Frontal cortex (tissue), 4 donors: ENCODE measurements around the gene RBFOX2. TPM values are rescaled to one million over a fixed set of nuclear protein-coding genes. Genes with fewer than 3 reads are reported as not detected.
"Not testable (repeated sequence)": the region's sequence is repeated elsewhere in the genome, so short reads cannot be mapped to it uniquely, and the experiment has no call there.

Experiments used
- DNase-seq, 2 donors: peaks; one replicate each; pipeline ENCODE4 v3.0.0; 2012; ENCODE audit warnings: low spot score in 2 of 2
- FAIRE-seq: peaks from 2 replicates; lab custom pipeline; 2012; peaks lifted over from hg19 to GRCh38; lab: Jason Lieb, UNC
- total RNA-seq: library from RNA; depleted of rRNA; stranded (reverse); fragments of >200 nt; gene quantifications from one replicate; pipeline ENCODE4 v1.2.3, GENCODE V29; 2014
- donor health status: control.
- donor health status: control.
- donor health status: control.

RBFOX2 gene
- total RNA-seq, 1 donor from 2014 or later: 390 TPM

DNA sequence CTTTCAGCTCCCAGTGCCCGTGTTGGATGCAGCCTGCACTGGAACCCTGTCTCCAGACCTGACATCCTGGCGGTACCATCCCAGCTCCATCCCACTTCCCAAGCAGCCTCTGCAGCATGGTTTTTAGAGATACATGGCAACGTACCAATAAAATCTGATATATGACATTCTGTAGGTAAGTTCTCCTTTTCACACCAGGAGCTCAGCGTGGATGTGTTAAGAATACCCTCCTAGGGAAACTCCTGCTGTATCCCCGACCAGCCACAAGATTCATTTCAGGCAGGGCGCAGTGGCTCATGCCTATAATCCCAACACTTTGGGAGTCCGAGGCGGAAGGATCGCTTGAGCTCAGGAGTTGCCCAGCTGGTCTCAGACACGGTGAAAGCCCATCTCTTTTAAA lies 295.6 kb downstream of the RBFOX2 start:
- no peak for DNase-seq
- FAIRE-seq: no peak

DNA sequence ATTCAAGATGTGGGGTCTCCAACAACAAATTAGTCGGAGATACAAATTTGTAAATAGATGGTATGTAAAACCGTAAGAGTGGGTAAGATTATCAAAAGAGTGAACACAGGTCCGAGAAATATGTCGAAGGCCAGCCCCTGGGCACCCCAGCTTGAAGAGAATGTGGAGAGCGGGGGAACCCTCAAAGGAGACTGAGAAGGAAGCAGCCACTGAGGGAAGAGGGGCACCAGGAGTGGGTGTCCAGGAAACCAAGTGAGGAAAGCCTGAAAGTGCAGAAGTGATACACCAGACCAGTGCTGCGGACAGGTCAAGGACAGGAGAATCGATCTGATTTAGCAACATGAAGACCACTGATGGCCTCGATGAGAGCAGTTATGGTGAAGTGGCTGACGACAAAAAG lies 296.5 kb downstream of the RBFOX2 start:
- DNase-seq (no peak), FAIRE-seq (no peak)

- DNase-seq (no peak), FAIRE-seq (no peak)
These were observed 297.3 kb downstream of the RBFOX2 start for GRCh38 chr22:35731321-35731720.

DNA sequence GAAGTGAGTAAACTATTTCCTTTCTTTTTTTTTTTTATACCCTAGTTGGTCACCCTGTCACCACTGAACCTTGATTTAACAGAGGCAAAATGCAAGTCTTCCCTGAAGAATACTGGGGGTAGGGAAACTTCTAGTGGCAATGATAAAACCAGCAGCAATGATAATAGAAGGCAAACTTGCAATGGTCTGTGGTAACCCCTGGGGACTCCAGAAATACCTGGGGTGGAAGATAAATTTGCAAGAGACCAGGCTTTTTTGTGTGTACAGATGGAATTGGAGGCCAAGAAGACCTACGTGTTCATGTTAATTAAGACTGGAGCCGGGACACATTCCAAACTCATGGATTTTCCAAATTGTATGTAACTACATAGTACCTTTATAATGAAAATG lies 299.3 kb downstream of the RBFOX2 start:
- FAIRE-seq: no peak

GRCh38 chr22:35728639-35729308 lies 299.9 kb downstream of the RBFOX2 start:
- FAIRE-seq: no peak
- DNase-seq: no peak

More for the DNA sequence above, 299.3 kb downstream of the RBFOX2 start:
- DNase-seq: no peak

DNA sequence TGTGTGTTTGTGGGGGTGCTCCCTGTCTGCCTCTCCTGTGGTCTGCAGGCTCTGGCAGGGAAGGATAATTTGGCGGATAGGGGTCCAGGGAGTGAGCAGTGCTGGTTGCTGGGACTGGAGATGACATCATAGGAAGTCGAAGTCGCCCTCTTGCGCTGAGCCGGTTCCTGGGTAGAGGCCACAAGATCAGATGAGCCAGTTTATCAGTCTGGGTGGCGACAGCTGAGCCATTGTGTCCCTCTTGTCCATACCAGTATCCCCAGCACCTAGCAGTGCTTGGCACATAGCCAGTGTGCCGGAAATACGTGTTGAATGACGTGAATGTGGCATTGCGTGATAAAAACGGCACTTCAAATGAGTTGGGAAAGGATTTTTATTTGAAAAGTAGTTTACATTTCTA lies 301.2 kb downstream of the RBFOX2 start:
- FAIRE-seq (no peak), DNase-seq (no peak)

DNA sequence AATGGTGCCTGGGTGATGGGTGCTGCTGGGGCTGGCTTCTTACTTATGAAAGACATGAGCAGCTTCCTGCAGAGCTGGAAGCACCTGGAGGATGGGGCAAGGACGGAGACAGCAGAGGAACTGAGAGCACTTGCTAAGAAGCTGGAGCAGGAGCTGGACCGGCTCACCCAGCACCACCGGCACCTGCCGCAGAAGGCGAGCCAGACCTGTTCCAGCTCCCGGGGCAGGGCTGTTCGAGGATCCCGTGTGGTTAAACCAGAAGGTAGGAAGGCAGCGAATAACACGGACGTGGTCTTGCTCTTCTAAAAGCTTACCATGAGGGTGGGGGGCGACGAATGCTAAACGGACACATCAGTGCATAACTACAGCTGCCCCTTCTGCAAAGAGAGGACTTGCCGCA lies 301.7 kb downstream of the RBFOX2 start:
- DNase-seq (no peak), FAIRE-seq (no peak)

DNA sequence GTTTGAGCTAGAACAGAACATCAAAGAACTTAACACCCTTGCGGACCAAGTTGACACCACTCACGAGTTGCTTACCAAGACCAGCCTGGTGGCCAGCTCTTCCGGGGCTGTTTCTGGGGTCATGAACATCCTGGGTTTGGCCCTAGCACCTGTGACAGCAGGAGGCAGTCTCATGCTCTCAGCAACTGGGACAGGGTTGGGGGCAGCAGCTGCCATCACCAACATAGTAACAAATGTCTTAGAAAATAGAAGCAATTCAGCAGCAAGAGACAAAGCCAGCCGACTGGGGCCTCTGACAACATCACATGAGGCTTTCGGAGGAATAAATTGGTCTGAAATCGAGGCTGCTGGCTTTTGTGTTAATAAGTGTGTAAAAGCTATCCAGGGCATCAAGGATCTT lies 302.2 kb downstream of the RBFOX2 start:
- DNase-seq: no peak
- no peak for FAIRE-seq

DNA sequence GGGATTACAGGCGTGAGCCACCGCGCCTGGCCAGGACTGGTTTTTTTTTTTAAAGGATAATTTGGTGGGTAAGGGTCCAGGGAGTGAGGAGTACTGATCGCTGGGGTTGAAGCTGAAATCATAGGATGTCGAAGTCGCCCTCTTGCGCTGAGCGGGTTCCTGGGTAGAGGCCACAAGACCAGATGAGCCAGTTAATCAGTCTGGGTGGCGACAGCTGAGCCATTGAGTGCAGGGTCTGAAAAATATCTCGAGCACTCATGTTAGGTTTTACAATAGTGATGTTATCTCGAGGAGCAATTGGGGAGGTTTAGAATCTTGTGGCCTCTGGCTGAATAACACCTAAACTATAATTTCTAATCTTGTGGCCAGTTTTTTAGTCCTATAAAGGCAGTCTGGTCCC lies 303.1 kb downstream of the RBFOX2 start:
- no peak for FAIRE-seq
- no peak for DNase-seq

DNA sequence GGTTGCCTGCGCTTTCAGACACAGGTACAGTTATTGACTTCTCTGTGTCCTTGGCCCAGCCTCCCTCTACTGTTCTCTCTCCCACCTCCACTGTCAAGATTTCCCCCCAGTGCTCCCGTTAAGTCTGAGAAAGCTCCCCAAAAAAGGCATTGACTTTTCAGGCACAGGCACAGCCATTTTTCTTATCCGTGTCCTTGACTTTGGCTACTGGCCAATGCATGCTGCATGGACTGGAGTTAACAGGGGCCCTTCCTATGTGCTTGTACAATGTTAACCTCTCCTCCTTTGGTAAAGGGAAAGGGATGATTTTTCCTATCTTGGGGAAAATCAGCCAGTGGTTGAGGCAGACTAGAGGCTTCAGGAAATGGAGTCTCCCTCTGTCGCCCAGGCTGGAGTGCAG lies 306.7 kb downstream of the RBFOX2 start:
- no peak for DNase-seq
- no peak for FAIRE-seq

DNA sequence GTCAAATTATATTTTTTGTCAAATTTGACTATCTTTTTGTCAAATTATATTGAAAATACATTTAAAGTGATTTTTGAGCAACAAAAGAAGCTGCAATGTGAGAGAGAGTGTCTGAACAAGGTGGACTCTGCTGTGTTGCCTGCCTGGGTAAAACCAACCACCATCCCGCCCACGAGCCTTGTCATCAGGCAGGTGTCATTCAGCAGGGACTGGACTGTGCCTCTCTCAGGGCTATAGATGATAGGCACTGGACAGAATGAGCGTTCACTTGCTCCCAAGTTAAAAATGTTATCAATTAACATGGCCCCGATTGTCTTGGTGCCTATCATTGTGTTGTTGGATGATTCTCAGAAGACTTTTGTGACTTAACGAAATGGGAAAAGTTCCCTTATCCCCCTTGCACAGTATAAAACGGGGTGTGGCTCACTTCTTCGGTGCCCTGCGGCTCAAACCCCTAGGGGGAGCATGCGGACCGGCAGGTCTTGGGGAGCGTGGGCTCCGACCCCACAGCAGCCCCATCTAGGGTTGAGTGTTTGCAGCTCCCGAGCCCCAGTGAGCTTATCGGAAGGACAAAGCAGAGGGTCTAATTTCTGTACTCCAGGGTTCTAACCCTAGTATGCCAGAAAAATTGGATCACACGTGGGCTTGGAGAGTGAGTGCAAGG lies 309.3 kb downstream of the RBFOX2 start:
- DNase-seq (no peak), FAIRE-seq (no peak)

DNA sequence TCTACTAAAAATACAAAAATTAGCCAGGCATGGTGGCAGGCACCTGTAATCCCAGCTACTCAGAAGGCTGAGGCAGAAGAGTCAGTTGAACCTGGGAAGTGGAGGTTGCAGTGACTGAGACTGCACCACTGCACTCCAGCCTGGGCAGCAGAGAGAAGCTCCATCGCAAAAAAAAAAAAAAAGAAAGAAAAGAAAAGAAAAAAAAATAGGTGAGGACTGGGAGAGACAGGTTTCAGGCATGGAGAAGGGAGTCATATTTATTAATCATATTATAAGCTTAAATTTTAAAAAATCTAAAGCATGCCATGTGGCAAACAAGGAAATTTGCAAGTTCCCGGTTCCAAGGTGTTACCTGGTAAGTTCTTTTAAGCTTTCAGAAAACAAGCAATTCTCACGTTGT lies 311.1 kb downstream of the RBFOX2 start, which contains the start of gene APOL5:
Gene APOL5 (plus strand): TSS at position 301 of the 400 bp plus-strand sequence. CDS start 0 bp downstream, at position 301.
- FAIRE-seq (no peak), DNase-seq (no peak)

GRCh38 chr22:35712672-35713071 lies 316.0 kb downstream of the RBFOX2 start:
- DNase-seq: no peak
- FAIRE-seq: no peak

- FAIRE-seq (no peak), DNase-seq (no peak)
These were observed 317.3 kb downstream of the RBFOX2 start for GRCh38 chr22:35711336-35711735.

GRCh38 chr22:35708917-35709316 lies 319.7 kb downstream of the RBFOX2 start:
- no peak for DNase-seq
- no peak for FAIRE-seq

DNA sequence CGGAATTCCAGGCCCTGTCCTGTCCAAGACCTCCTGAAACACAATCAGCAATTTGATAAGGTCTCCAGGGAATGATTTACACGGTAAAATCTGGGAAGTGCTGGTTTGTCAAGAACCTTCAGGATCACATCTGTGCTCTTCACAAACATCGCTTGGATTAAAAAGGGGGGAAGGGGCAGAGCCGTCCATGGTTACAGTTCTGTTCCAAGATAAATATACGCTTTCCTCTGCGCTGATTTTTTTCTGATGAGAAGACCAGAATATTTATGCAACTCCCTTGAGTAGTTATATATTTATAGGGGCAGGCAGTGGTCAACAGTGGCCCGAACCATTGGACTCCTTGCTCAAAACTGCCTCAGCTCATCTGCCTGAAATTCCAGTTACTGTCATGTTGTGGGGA lies 320.2 kb downstream of the RBFOX2 start:
- FAIRE-seq: no peak
- DNase-seq: no peak

DNA sequence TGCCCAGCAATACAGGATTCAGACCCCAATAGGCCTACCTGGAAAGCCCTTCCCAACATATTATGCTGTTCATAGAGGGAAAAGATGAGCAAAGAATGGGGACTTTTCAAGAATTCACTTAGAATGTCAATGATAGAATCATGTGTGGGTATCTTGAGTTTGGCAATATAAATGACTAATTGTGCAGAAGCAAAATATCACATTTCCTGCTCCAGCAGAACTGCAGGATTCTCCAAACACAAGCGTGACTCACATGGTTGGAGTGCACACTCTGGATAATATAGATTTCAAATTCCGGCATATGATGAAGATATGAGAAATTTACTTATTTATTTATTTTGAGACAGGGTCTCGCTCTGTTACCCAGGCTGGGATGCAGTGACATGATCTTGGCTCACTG lies 323.5 kb downstream of the RBFOX2 start:
- DNase-seq (no peak), FAIRE-seq (no peak)

DNA sequence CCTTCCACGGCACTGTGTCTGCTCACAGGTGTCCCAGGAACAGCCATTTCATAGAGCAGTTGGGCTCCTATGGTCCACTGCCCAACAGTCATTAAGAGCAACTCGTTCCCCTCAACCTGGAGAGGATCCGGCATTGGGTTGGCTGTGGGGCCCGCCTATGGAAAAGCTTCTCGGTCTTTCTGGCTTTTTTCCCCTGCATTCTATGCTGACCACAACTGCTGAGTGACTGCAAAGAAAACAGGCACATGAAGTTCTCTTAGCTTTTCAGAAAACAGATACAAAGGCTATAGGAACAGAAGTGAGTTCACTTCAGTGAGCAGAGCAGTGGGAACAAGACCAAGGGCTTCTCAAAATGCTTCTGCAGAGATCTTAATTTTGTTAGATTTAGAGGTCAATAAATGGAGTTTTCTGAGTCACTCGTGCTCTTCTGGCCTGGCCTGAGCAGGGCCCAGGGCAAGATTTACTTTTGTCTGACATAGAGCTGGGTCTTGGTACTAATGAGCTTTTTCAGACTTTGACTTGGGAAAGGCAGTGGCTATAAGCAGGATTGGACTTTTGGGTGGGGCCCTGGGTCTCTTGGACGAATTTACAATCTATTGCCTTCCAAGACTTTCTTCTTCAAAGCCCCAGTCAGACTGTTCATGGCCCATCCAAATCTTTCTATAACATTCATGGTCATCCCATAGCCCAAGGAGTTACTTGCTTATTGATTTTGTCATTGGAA lies 324.6 kb downstream of the RBFOX2 start:
- DNase-seq: no peak
- FAIRE-seq: no peak

DNA sequence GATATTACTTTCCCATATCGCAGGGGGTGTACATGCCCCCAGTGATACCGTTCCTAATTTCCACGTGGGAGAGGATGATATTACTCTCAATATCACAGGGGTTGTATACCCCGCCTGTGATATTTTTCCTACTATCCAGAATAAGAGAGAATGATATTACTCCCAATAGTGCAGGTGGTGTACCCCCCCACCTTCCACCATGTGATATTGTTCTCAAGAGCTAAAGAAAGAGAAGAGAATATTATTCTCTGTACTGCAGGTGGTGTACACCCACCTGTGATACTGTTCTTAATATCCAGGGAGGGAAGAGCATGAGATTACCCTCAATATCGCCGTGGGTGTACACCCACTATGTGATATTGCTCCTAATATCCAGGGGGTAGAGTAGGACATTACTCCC lies 328.8 kb downstream of the RBFOX2 start:
- not testable (repeated sequence) for DNase-seq, FAIRE-seq

DNA sequence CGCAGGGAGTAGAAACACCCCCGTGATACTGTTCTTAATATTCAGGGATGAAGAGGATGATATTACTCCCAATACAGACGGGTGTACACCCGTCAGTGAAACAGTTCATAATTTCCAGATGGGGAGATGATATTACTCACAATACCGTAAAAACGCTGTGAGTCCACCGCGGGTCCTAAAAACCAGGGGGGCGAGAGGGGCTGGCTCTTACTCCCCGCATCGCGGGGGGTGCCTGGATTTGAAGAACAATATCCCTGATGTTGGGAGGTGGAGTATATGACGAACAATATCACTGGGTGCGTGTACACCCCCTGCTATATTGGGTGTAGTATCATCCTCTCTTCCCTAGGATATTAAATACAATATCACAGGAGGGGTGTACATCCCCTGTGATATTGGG lies 331.5 kb downstream of the RBFOX2 start:
- DNase-seq: no peak
- FAIRE-seq: no peak

DNA sequence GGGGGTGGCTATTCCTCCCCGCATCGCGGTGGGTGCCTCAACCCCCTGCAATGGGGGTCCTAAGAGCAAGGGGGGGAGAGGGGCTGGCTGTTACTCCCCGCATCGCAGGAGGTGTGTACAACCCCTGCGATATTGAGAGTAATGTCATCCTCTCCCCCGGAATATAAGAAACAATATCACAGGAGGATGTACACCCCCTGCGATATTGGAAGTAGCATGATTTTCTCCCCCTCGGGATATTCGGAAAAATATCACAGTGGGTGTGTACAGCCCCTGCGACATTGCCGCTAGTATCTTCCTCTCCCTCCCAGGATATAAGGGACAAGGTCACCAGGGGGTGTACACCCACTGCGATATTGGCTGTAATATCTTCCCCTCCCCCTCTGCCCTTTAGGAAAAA lies 333.4 kb downstream of the RBFOX2 start:
- FAIRE-seq: no peak
- DNase-seq: no peak
